ENCODE measurements around the gene CTDP1.
A peak's percentile ranks its signal among the peaks of the same experiment; 100 is the strongest.

Gene CTDP1

DNA sequence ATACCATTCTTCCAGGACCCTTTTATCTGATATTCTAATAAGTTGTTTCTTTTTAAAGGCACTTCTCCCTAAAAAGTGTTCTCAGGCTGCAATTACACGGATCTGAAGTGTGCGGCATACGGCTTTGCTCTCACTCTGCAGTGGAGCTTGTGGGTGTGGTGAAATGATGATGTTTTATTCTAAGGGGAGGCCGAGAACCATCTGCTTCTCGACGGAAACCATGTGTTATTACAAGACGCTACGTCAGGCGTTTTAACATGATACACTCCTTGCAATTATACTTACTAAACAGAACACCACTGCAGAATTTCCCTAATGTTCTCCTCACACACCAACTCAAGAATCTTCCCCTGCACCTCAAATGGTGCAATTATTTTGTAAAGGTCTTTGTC lies 34.9 kb upstream of the CTDP1 start:
- no peak for DNase-seq

DNA sequence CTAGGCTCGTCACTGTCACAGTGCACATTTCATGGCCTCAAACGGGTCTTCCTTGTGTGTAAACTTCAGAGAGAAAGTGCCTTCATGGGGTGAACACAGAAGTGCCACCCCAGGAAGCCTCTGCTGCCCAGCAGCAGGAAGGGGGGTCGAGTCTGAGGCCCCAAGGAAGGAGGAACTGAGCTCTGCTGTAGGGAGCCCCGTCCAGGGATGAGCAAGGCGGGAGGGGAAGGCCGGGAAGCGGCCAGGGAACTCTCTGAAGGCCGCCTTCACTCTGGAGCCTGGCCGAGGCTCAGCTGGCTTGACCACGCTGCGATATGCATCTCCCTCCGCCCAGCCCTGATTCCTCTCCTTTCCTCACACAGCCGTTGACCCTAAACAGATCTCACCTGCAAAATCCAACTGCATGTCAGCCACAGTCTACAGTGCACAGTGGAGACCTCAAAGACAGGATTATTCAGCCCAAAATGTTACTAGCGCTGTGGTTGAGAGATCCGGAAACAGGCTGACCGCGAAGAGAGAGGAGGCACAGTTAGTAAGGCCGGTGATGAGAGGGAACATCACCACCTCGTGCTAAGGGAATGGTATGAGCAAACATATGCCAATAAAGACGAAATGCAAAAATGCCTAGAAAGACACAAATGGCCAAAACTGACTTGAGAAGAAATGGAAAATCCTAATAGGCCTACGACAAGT lies 34.2 kb upstream of the CTDP1 start:
- no peak for DNase-seq

DNA sequence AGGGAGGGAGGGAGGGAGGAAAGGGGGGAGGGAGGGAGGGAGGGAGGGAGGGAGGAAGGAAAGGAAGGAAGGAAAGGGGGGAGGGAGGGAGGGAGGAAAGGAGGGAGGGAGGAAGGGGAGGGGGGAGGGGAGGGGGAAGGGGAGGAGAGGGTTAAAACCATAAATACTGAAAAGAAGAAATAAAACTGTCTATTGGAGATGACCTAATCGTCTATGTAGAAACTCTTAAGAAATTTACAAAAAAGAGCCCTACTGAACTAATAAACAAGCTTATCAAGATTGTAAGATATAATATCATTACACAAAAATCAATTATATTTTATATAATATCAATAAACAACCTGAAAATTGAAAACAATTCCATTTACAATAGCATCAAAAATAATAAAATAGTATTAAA lies 32.3 kb upstream of the CTDP1 start:
- no peak for DNase-seq

DNA sequence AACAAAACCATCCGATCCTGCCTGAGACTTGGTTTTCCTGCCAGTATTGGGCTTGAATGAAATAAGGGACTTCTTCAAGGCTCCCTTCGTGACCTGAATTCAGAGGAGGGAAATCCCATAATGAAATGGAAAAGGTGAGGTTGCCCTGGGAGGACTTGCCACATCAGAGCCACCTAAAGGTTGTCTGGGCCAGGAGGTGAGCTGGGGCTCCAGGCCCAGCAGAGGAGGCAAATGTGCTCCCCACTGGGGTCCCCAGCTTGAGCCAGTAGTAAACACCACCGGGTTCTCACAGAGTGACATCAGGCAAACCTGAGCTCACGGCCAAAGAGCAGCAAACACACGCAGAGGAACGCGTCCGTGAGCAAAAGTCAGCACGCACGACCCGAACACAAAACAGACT lies 28.6 kb upstream of the CTDP1 start:
- DNase-seq: no peak

DNA sequence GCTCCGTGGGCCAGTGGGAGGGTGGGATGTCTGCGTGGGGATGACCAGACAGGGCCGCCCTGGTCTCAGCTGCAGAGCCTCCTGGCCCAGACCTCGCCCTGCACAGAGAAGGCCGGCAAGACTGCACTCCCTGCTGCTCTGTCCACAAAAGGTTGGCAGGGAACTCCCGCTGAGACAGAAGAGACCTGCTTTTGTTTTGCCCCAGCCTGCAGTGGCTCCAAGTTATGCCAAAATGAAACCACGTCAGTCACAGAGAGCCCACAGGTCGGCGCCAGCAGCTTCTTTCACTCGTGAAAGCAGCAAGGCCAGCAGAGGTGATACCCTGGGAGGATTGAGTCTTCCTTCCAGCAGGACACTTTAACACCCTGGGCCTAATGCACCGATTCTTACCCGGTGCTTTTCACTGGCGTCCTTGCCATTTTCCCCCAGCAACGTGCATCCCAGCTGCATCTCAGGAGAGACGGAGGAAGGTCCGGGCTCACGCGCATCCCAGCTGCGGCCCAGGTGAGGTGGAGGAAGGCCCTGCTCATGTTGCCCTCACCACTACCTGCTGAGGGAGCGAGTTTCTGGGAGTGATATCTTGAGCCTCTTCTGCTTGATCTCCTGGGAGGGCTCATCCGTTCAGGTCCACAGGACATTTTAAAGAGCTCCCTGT lies 22.1 kb upstream of the CTDP1 start:
- no peak for DNase-seq

DNA sequence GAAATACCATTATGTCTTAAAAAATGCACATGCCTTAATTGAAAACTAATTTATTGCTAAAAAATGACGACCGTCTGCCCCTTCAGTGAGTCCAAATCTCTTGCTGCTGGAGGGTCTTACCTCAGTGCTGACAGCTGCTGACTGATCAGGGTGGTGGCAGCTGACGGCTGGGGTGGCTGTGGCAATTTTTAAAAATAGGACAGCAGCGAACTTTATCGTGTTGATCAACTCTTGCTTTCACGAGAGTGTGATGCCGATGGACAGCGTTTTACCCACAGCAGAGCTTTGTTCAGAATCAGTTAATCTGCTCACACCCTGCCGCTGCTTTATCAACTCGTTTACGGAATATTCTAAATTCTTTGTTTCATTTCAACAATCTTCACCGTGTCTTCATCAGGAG lies 21.2 kb upstream of the CTDP1 start:
- DNase-seq: no peak

DNA sequence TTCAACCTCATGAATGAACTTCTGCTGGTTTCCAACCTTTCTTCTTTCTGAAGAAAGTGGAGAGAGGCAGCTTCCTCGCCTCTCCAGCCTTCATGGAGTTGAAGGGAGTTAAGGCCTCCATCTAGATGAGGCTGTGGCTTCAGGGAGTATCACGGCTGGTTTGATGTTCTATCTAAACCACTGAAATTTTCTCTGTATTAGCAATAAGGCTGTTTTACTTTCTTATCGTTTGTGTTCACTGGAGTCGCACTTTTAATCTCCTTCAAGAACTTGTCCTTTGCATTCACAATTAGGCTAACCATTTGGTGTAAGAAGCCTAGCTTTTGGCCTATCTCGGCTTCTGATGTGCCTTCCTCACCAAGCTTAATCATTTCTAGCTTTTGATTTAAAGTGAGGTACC lies 19.9 kb upstream of the CTDP1 start:
- no peak for DNase-seq

DNA sequence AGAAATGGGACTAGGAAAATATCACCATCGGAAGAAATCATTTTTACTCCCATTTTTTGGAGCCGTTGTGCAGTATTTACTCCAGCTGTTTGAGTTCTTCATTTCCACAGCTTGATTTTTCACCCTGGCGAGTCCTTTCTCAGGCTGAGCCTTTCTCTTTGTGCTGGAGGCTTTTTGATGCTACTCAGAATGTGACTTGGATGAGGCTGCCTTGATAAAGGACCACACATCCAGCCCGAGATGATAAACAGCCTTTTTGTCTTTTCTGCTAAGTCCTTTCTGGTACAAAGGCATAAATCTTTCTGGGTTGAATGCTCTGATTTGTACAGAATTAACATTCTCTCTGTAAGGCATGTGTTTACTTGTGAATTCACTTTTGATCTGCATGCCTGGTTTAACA lies 17.6 kb upstream of the CTDP1 start:
- DNase-seq: no peak

DNA sequence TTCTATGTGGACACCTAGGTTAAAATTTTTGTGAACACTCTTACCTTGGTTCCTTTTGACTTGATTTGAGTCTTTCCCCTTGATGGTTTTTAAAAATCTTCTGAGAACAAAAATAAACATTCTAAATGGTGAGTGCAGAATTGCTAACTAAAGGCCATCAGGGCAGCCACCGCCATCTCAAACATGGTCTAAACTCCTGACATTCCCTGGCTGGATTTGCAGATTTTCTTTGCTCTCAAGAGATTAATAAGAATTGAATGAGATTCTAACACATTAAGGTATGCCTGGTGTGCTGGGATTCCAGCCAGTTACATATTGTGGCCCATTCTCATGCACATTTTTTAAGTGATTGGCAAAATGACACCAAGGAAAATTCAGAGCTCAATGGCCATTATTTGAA lies 17.2 kb upstream of the CTDP1 start:
- DNase-seq: no peak

DNA sequence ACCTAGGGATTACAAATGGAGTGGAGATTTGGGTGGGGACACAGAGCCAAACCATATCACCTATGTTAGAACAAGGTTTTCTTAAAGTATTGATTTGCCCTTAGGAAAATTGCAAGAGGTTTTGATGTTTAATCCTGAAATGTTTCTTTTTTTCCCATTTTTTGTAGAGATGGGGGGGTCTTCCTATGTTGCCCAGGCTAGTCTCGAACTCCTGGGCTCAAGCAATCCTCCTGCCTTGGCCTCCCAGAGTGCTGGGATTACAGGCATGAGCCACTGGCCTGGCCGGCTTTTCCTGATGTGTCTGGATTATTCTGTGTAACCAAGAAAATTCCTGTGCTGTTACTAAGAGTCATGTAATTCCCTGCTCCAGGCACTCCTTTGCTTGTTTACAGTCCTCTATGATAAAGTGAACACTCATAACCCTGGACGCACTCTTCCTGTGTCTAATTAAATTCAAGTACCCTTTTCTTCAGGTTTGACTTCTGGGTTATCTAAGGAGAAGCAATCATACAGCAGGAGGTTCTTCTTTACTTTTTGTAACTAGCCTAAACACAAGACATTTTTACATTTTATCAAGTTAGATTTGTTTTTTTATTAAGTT lies 15.0 kb upstream of the CTDP1 start:
- DNase-seq: no peak

DNA sequence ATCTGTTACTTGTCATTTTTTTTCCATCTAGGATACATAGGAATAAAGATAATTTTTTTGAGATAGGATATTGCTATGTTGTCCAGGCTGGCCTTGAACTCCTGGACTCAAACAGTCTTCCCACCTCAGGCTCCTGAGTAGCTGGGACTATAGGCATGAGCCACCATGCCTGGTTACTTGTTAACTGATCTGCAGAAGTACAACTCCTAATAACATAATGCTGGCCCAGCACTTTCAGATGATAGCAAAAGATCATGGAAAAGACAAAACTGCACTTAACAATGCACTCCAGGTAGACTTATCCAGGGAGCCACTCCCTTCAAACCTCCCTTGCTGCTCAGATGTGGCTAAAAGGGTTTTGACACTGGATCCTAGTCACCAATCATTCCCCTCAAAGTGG lies 11.4 kb upstream of the CTDP1 start:
- DNase-seq: no peak

DNA sequence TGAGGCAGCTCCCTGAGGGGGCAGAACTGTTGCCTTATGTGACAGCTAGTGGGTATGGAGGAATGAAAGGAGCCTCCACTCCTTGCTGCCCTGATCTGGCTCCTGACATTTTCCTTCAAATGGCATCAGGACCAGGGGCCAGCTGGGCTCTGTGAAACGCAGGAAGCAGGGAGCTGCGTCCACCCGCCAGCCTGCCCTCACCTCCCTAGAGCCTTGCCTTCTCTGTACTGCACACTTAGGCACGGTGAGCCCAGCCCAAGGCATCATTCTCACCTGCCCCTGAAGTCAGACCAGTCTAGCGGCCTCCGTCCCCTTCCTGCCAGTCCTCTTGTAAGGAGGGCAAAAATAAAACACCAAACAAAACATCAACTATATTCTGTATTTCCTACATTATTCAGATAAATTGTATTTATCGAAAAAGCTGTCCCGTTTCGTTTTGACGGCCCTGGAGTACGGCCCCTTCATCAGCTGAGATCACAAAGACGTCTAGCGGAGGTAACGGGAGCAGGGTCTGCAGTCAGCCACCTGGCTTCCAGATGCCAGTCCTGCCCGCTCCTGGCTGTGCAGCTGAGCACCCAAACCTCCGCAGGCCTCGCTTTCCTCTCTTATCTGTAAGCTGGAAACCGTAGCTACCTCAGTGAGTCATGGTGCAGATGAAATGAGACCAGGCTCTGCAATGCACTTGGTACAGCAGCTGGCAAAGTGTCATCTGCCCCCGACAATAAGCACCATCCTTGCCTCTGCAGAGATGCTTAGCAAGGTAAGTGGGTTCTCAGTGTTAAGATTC lies 6.9 kb upstream of the CTDP1 start:
- no peak for DNase-seq

DNA sequence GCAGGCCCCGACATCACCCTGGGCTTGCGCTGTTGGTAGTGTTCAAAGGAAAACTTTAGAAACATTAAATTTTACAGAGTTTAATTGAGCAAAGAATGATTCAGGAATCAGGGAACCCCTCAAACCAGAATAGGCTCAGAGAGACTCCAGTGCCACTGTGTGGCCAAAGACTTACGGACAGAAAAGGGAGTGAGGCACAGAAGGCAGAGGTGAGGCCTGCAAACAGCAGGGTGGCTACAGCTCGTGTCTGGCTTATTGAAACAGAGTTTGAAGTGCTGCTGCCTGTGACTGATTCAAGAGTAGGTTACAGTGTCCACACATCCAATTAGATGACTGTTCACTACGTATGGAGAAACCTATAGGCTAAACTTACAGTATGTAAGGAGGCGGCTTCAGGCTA lies 2.4 kb upstream of the CTDP1 start:
- DNase-seq: no peak

DNA sequence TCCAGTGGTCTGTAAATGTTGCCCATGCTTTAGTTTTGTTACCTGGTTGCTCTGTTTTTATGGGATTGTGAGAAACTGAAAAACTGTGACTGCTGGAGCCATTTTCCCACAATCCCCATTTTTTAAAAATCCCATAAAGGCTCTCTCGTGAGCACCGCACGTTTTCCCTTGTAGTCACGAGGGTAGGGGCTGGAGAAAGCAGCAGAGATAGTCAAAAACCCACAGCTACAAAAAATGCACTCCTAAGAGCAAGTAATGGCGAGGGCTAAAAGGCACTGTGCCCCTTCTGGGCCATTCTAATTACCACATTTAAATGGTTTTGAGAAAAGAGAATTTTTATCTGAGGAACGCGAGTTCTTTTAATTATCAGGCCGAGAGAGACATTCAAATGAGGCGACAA lies 1.8 kb upstream of the CTDP1 start:
- DNase-seq: no peak

DNA sequence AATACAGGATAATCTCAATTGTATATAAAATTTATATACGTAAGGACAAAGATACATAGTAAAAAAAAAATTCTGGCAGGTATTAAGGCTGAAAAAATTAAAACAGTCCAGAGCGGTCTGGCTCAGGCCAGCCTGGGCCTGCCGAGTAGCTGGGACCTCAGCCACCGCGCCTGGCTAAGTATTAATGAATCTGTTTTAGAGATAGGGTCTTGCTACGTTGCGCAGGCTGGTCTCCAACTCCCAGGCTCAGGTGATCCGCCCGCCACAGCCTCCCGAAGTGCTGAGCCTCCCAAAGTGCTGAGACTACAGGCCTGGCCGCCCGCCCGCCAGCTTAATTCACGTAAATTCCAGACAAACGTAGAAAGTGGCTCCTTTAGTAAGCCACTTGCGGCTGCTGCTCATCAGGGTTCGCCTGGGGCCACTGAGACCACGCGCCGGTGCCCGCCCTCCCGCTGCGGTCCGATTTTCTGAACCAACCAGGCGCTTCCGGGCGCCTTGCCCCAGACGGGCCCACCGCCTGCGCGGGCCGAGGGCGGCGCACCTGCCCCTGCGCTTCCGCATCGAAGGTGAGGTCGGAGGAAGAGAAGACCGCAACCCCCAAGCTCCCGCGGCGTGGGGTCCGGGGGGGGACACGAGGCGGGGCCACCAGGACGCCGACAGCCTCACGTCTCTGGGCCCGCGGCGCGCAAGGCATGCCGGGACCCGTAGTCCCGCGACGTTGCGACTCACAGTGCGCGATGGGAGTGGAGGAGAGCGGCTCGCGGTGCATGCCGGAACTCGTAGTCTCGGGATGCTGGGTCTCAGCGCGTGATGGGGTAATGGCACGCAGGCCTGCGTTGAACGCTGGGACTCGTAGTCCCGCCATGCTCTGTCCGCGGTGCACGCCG lies 695 bp upstream of the CTDP1 start:
- peak; percentile 99 for DNase-seq

DNA sequence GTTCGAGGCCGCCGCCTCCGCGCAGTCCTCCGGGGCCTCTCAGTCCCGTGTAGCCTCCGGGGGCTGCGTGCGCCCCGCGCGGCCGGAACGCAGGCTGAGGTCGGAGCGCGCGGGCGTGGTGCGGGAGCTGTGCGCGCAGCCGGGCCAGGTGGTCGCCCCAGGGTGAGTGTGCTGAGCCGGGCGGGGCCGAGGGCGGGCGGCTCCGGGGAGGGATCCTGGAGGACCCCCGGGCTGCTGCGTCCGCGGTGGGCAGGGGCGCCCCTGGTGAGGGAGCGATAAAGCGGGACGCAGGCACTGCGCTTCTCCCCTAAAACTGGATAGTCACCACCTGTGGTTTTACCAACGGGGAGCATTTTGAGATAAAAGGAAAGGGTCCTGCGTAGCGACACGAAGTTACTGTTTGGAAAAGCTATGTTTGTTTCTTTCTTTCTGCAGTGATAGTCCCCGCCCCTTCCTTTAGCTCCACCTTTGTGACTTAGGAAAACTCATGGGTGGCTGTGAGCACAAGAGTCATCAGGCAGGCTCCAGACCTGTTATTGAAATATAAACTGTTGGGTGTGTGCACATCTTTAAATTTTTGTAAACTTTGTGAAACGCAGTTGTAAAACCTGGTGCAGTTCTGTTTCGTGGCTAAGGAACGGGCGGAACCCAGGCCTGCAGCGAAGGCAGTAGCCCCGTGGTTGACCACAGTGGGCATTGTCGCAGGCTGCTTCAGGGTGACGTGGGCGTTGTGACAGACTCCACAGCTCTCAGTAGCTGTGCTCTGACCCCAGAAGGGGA lies 687 bp downstream of the CTDP1 start:
- DNase-seq: peak; percentile 56

DNA sequence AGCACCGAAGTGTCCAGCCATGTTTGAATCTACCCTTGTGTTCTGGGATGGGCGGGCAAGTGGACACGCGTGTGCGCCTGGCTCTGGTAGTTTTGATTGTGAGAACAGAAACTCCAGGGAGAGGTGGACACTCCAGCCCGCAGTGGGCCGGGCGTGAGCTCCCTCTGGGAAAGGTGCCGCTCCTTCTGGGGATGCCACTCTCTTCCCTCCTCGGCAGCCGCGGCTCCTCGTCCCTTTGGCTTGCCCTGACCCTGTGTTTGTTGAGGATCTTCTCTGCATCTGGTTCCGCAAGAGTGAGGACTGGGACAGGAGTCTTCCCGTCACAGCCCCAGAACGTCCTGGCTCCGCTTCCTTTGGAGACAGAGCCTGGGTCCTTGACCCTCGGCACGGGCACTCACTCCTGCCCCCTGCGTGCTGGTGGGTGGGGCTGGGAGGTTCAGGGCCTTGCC lies 1.3 kb downstream of the CTDP1 start:
- DNase-seq: no peak

DNA sequence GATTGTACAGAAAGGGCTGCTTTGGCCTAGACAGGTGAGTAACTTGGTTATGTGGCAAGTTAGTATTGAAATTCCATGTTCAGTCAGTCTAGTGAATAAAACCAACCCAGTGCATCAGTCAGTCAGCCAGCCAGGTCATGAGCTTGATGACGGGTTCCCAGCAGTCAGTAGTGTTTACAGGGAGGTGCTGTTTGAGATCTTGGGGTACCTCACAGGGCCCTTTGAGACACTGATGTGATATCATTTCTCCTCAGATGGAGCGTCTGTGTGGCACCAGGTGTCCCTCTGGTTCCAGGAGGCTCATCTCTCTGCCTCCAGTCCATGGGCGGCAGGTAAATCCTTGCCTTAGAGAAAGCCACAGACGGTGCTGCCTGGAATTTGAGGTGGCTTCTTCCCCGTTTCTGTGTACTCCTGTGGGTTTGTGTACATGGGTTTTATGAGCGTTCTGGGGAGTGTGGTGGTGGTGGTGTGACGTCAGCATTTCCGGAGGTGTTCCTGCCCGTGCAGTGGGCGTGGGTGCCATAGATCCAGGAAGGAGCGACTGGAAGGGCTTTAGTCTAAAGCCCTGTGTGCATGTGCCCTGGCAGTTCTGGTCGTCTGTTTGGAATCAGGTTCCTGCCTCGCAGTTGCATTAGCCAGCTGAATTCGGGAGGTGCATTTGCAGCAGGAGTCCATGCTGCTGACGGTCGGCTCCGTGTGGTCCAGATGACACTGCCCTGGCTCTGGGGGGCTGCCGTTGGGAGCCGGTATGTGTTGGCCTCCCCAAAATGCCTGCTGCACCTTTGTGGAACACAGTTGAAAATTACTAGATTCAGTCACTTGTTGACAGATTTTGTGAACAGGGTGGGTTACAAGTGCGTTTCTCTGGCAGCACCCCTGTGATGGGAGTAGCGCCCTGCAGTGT lies 2.1 kb downstream of the CTDP1 start:
- peak; percentile 68 for DNase-seq

DNA sequence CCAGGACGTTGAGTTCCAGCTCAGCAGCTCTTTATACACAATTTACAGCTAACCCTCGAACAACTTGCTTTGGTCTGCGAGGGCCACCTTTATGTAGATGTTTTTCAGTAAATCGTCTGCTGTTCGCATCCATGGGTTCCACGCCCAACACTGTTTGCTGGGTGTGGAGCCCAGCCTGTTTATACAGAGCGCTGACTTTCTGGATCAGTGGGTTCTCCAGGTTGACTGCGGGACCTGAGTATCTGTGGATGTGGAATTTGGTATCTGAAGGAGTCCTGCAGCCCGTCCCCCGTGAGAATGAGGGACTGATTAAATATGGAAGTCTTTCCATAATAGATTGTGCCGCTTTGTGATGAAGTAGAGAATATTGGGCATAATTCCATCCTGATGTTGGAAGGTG lies 2.9 kb downstream of the CTDP1 start:
- no peak for DNase-seq

DNA sequence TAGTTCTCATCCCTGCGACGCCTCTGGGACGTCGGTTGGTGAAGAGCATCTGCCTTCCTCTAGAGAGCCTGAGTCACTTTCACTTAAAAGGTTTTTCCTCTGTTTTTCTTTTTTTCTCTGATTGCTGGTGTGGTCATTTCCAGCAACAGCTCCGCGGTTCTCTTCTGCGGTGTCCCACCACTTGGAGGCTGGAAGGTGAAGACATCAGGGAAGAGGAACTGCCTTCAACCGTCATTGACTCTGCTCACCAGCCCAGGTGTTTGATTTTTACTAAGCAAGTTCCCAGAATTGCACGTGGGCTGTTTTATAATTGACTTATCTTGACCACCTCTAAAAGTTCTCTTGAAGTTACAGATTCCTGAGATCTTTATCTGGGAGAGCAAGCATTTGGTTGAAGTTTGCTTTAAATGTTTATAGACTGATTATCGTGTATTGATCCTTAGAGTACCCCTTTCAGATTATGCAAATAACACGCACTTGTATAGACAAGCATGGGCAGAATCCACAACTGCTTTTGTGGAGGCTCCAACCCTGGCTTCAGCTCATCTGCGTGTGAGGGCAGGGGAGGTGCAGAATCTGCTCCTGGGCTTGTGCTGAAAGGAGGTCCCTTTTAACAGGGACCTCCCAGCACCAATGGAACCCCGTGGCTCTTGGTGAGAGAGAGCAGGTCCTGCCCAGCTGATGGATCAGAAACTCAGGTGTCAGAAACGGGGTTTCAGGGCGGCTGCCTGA lies 3.5 kb downstream of the CTDP1 start:
- DNase-seq: no peak

All from CD4-positive, alpha-beta T cell treated with Interleukin-10 for 1 hour (primary cell).